Activated B cell treated with CpG ODN at 0.5 μM for 24 hours (primary cell): ENCODE results near the gene SHISA4. TPM values are rescaled to one million over a fixed set of nuclear protein-coding genes. Genes with fewer than 3 reads are reported as not detected.

Experiments
- ATAC-seq: fragments of 200-7000 bp; cut with Tn5 transposase; one replicate; pipeline ENCODE4 v1.10.0; 2021; ENCODE audit warnings: low read depth, mild to moderate bottlenecking, moderate library complexity
- CTCF ChIA-PET: fragments of 350-600 bp; sonication (Branson Sonifier 250); formaldehyde crosslinking; loops from one replicate; lab custom pipeline; 2021; ENCODE audit warnings: antibody characterized with exemption; lab: Charles Lee
- POLR2A ChIA-PET: fragments of 350-600 bp; sonication (Branson Sonifier 250); formaldehyde crosslinking; loops from one replicate; lab custom pipeline; 2021; ENCODE audit warnings: antibody characterized with exemption; lab: Charles Lee
- DNase-seq: peaks from one replicate; pipeline ENCODE4 v3.0.0; 2022
- H3K27ac Mint-ChIP-seq: one replicate; pipeline ENCODE4 v1.8.0; 2020; ENCODE audit warnings: mixed read lengths
- H3K27me3 Mint-ChIP-seq: one replicate; pipeline ENCODE4 v1.8.0; 2021; ENCODE audit warnings: mixed read lengths
- H3K36me3 Mint-ChIP-seq: one replicate; pipeline ENCODE4 v1.8.0; 2021; ENCODE audit warnings: low read depth, mixed read lengths
- H3K4me1 Mint-ChIP-seq: one replicate; pipeline ENCODE4 v1.8.0; 2021; ENCODE audit warnings: mixed read lengths
- H3K4me3 Mint-ChIP-seq: one replicate; pipeline ENCODE4 v1.8.0; 2020; ENCODE audit warnings: mild to moderate bottlenecking, mixed read lengths
- H3K9me3 Mint-ChIP-seq: one replicate; pipeline ENCODE4 v1.8.0; 2020; ENCODE audit warnings: mixed read lengths
- intact Hi-C: fragments of 100-400 bp; cut with micrococcal nuclease; formaldehyde crosslinking; loops from one replicate; pipeline ENCODE4 v1.15.1; 2024
- total RNA-seq: library from RNA; stranded (reverse); gene quantifications from 2 replicates; pipeline ENCODE4 v1.2.3, GENCODE V29; 2022
- TF ChIP-seq, protein P1 (sequence below): fragments of 200-600 bp; IDR thresholded peaks from one replicate; pipeline ENCODE4 v1.8.0; 2022; ENCODE audit warnings: antibody characterized with exemption, mild to moderate bottlenecking

Gene SHISA4
- total RNA-seq, 1 donor from 2014 or later = 0.35 TPM

GRCh38 chr1:201894343-201895119, 5.8 kb downstream of the SHISA4 start:
- intact Hi-C loops = no loop called here
- Mint-ChIP-seq H3K27me3 (peaks cover 37% of the 10 kb centered on the region), H3K27ac (no peak overlapping the region), H3K9me3 (no peaks in the 10 kb centered on the region), H3K4me1 (peaks cover 6% of the 10 kb centered on the region), H3K4me3 (no peak overlapping the region), H3K36me3 (no peaks in the 10 kb centered on the region)
- DNase-seq (no peak), ATAC-seq (no peak)
- ChIA-PET POLR2A (no interaction called here), CTCF (interaction anchor here (0.9 to 3.4 kb wide), 4 partner anchors 13 to 241 kb away, joined by 3 to 34 read pairs (median 12); no protein-coding TSS in a partner anchor)
- TF ChIP-seq, protein P1, sequence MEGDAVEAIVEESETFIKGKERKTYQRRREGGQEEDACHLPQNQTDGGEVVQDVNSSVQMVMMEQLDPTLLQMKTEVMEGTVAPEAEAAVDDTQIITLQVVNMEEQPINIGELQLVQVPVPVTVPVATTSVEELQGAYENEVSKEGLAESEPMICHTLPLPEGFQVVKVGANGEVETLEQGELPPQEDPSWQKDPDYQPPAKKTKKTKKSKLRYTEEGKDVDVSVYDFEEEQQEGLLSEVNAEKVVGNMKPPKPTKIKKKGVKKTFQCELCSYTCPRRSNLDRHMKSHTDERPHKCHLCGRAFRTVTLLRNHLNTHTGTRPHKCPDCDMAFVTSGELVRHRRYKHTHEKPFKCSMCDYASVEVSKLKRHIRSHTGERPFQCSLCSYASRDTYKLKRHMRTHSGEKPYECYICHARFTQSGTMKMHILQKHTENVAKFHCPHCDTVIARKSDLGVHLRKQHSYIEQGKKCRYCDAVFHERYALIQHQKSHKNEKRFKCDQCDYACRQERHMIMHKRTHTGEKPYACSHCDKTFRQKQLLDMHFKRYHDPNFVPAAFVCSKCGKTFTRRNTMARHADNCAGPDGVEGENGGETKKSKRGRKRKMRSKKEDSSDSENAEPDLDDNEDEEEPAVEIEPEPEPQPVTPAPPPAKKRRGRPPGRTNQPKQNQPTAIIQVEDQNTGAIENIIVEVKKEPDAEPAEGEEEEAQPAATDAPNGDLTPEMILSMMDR = no peak

DNA sequence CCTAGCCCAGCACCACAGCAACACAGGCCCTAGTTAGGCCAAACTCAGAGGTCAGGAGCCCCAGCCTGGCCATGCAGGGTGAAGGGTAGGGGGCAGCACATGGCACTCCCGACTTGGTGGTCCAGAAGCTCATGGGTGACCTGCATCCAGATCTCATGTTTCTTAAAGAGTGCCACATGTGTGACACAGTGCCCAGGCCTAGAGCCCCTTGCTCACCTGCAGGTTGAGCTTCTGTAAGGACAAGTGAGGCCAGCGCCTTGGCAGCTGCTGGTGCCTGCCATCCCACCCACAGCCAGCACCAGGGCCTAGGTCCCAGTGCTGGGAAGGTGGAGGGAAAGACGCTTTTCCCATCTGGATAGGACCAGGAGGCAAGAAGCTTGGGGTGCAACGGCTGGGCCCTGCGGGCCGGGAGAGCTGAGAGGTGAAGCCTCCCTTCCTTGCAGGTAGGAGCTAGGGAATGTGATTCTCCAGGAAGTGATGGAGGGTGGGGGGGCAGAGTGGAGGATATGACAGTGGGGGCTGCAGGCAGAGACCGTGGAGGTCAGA, 6.5 kb downstream of the SHISA4 start:
- no peak overlapping the region for H3K27ac Mint-ChIP-seq
- no peaks in the 10 kb centered on the region for H3K9me3 Mint-ChIP-seq
- intact Hi-C loops = no loop called here
- H3K4me1 Mint-ChIP-seq = peaks cover 5% of the 10 kb centered on the region
- TF ChIP-seq, protein P1 = no peak
- DNase-seq (no peak), ATAC-seq (no peak)
- CTCF ChIA-PET = interaction anchor here (0.6 to 3.4 kb wide), 12 partner anchors 9 to 240 kb away, joined by 3 to 34 read pairs (median 6); no protein-coding TSS in a partner anchor
- H3K36me3 Mint-ChIP-seq = no peaks in the 10 kb centered on the region
- H3K27me3 Mint-ChIP-seq = peaks cover 34% of the 10 kb centered on the region
- no peak overlapping the region for H3K4me3 Mint-ChIP-seq
- POLR2A ChIA-PET = no interaction called here

DNA sequence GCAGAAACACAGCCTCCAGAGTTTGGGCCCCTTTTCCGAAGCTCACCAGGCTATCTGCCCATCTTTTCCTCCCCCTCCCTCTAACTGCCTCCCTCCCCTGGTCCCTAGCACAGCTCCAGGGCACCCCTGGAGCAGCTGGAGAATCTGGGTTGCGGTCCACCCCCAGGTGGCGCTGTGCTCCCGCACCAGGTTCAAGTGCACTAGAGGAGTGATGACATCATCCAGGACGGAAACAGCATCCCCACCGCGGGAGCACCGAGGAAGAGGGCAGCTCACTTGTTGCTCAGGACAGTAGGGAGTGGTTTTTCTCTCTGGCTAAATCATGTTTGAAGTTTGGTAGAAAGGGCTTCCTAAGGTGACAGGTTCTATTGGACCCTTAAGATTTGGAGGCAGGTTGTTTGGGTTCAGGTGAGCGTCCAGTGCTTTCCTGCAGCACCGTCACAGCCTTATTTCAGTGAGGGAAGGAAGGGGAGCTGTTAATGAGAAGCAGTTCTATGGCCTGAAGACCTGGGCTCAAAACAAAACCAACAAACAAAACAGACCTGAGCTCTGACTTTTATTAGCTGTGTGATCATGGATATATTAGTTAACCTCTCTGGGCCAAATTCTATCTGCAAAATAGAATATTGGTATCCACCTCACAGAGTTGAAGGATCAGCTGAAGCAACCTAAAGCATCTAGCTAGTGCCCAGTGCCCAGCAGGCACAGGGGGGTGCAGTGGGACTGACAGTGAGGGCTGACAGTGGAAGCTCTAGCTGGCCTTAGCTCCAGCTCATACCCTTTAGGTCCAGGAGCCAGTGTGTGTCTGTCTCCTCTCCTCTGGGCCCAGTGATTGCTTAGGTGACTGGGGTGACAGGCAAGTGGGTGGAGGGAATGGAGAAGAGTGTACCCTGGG, 7.5 kb downstream of the SHISA4 start:
- Mint-ChIP-seq H3K36me3 (no peaks in the 10 kb centered on the region), H3K9me3 (no peaks in the 10 kb centered on the region), H3K4me1 (peaks cover 5% of the 10 kb centered on the region), H3K4me3 (peak overlapping the region; percentile 55), H3K27me3 (peaks cover 27% of the 10 kb centered on the region), H3K27ac (no peak overlapping the region)
- ATAC-seq (peak; percentile 77), DNase-seq (peak; percentile 52)
- TF ChIP-seq, protein P1 = no peak
- intact Hi-C loops = loop anchor here (1.0 kb wide), 2 partner anchors 76 to 239 kb away; no protein-coding TSS in a partner anchor
- CTCF ChIA-PET = interaction anchor here (0.6 to 3.4 kb wide), 16 partner anchors 8 to 239 kb away, joined by 3 to 34 read pairs (median 4); no protein-coding TSS in a partner anchor
- POLR2A ChIA-PET = no interaction called here

DNA sequence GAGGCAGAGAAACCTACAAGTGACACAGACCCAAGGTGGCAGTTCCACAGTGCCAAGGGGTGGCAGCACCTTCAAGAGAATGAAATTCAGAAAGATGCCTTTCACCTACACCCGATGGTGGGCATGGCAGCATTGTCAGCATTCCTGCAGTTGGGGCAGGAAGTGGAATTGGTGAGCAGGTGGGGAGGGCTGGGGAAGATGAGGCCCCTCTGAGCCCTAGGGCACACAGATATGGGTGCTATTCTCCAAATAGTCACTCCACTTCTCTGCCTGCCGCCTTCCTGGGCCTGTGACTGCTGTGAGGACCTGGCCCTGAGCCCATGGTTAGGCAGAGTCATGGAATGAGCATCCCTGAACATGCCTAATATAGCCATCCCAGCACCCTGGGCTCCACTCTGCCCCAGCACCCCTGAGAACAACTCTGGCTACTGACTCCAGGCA, 8.3 kb downstream of the SHISA4 start:
- ChIA-PET POLR2A (no interaction called here), CTCF (interaction anchor here (1.1 to 3.4 kb wide), 4 partner anchors 15 to 76 kb away, joined by 3 to 34 read pairs (median 12); no protein-coding TSS in a partner anchor)
- H3K27ac Mint-ChIP-seq = no peak overlapping the region
- ATAC-seq (no peak), DNase-seq (no peak)
- no peaks in the 10 kb centered on the region for H3K9me3 Mint-ChIP-seq
- H3K27me3 Mint-ChIP-seq = peaks cover 20% of the 10 kb centered on the region
- H3K36me3 Mint-ChIP-seq = no peaks in the 10 kb centered on the region
- peaks cover 5% of the 10 kb centered on the region for H3K4me1 Mint-ChIP-seq
- TF ChIP-seq, protein P1 = no peak
- intact Hi-C loops = loop anchor here (1.0 kb wide), 2 partner anchors 75 to 238 kb away; no protein-coding TSS in a partner anchor
- H3K4me3 Mint-ChIP-seq = no peak overlapping the region
